K562 (cell line): ENCODE measurements around the gene CLASP1. TPM values are rescaled to one million over a fixed set of nuclear protein-coding genes. Genes with fewer than 3 reads are reported as not detected.
A peak's percentile ranks its signal among the peaks of the same experiment; 100 is the strongest.

Source experiments
- ATAC-seq: fragments of 200-7000 bp; cut with Tn5 transposase; 3 replicates; pipeline ENCODE4 v1.9.1; 2020; ENCODE audit warnings: moderate library complexity
- BruUV-seq: library from RNA; stranded (reverse); fragments of 400-500 nt; replicated peaks from 2 replicates; lab custom pipeline; 2021; lab: Mats Ljungman, UMichigan
- CTCF ChIA-PET: fragments of 300-600 bp; formaldehyde crosslinking; extraction: SDS; loops from one replicate; lab custom pipeline; 2021; ENCODE audit warnings: low intra/inter-chr PET ratio; lab: Yijun Ruan, JAX
- POLR2A ChIA-PET: fragments of 300-600, 350-650 bp; sonication (Branson Sonifier 250); formaldehyde crosslinking; extraction: SDS; loops from one replicate; lab custom pipeline; 2021; ENCODE audit warnings: antibody characterized with exemption, inconsistent platforms; lab: Yijun Ruan, JAX
- DNase-seq, 4 experiments: peaks; one replicate each; pipeline versions ENCODE4 v3.0.0 to v3.0.0-alpha.2; 2011 to 2018; ENCODE audit warnings: low spot score in 3 of 4, mixed read lengths in 3 of 4; ENCODE audit errors: extremely low read depth in 1 of 4
- FAIRE-seq: peaks from 2 replicates; lab custom pipeline; 2011; peaks lifted over from hg19 to GRCh38; lab: Jason Lieb, UNC
- H2AFZ ChIP-seq: 2 replicates; pipeline ENCODE4 v1.6.0; 2011; ENCODE audit warnings: low read depth, low read length, control low read depth, inconsistent platforms
- H3K27ac ChIP-seq: fragments of 200-600 bp; 3 replicates; pipeline ENCODE4 v1.8.0; 2011; ENCODE audit warnings: low read depth, mild to moderate bottlenecking, control low read depth, inconsistent platforms, low read length, moderate library complexity, mixed read lengths; ENCODE audit errors: extremely low read depth
- H3K27me3 ChIP-seq, 2 experiments: fragments of 300-600 bp in 1 of 2; 2 replicates in 1 of 2; 3 replicates in 1 of 2; pipeline versions ENCODE4 v1.6.0 to v1.8.0; 2011; ENCODE audit warnings: inconsistent platforms in 2 of 2, low read length in 2 of 2, mild to moderate bottlenecking in 1 of 2, mixed read lengths in 1 of 2, moderate library complexity in 1 of 2; ENCODE audit not compliant: control insufficient read depth in 2 of 2, insufficient read depth in 2 of 2
- H3K36me3 ChIP-seq: fragments of 300-600 bp; 3 replicates; pipeline ENCODE4 v1.8.0; 2011; ENCODE audit warnings: mild to moderate bottlenecking, low read length, inconsistent platforms; ENCODE audit not compliant: control insufficient read depth, insufficient read depth
- H3K4me1 ChIP-seq, 2 experiments: fragments of 200-600 bp in 1 of 2; replicated peaks in 1 of 2; 2 replicates in 1 of 2; 3 replicates in 1 of 2; pipeline versions ENCODE4 v1.5.1 to v1.8.0; 2011; ENCODE audit warnings: inconsistent platforms in 2 of 2, low read length in 2 of 2, mild to moderate bottlenecking in 1 of 2, mixed read lengths in 1 of 2, moderate library complexity in 1 of 2; ENCODE audit not compliant: control insufficient read depth in 2 of 2, insufficient read depth in 2 of 2
- H3K4me2 ChIP-seq: 2 replicates; pipeline ENCODE4 v1.6.1; 2011; ENCODE audit warnings: low read length, control low read depth, inconsistent platforms, mixed read lengths; ENCODE audit not compliant: insufficient read depth
- H3K4me3 ChIP-seq: fragments of 200-600 bp; sonication (generic), shearing (Covaris generic); 2 replicates; pipeline ENCODE4 v1.5.1; 2016; ENCODE audit warnings: control low read depth, inconsistent platforms
- H3K79me2 ChIP-seq: fragments of 200-600 bp; 3 replicates; pipeline ENCODE4 v1.8.0; 2011; ENCODE audit warnings: low read length, inconsistent platforms; ENCODE audit not compliant: control insufficient read depth, insufficient read depth
- H3K9ac ChIP-seq, 2 experiments: 2 replicates each; pipeline versions ENCODE4 v1.6.0 to v1.6.1; 2011; ENCODE audit warnings: low read depth in 2 of 2, low read length in 2 of 2, control low read depth in 1 of 2, inconsistent platforms in 1 of 2, mild to moderate bottlenecking in 1 of 2, mixed read lengths in 1 of 2; ENCODE audit not compliant: insufficient read depth in 1 of 2
- H3K9me1 ChIP-seq: one replicate; pipeline ENCODE4 v1.6.0; 2011; ENCODE audit warnings: inconsistent platforms, mild to moderate bottlenecking, low read length, moderate library complexity; ENCODE audit not compliant: control insufficient read depth, insufficient read depth
- H3K9me3 ChIP-seq: replicated peaks from 2 replicates; pipeline ENCODE4 v1.5.1; 2011; ENCODE audit warnings: low read depth, low read length, inconsistent platforms; ENCODE audit not compliant: control insufficient read depth, insufficient read depth
- H4K20me1 ChIP-seq: replicated peaks from 2 replicates; pipeline ENCODE4 v1.6.1; 2011; ENCODE audit warnings: low read length, inconsistent platforms, mixed read lengths; ENCODE audit not compliant: control insufficient read depth, insufficient read depth
- ADNP ChIP-seq: fragments of 200-800 bp; sonication (Bioruptor generic); IDR thresholded peaks from 2 replicates; pipeline ENCODE4 v1.6.1; 2016; ENCODE audit warnings: missing genetic modification characterization, missing compliant biosample characterization
- CREB1 ChIP-seq, 2 experiments: sonication (generic) in 1 of 2; formaldehyde crosslinking in 1 of 2; IDR thresholded peaks; 2 replicates each; pipeline versions ENCODE4 v1.6.1 to v1.8.0; 2012 to 2022; ENCODE audit warnings: inconsistent platforms in 1 of 2, mild to moderate bottlenecking in 1 of 2, missing genetic modification reagents in 1 of 2, moderate library complexity in 1 of 2
- ELF4 ChIP-seq: fragments of 450-650 bp; formaldehyde crosslinking; IDR thresholded peaks from 2 replicates; pipeline ENCODE4 v1.4.0; 2022; ENCODE audit warnings: missing genetic modification characterization
- FOXK1 ChIP-seq: sonication (generic); formaldehyde crosslinking; IDR thresholded peaks from 2 replicates; pipeline ENCODE4 v1.8.0; 2022; ENCODE audit warnings: missing genetic modification reagents, mild to moderate bottlenecking, borderline replicate concordance
- KLF13 ChIP-seq: fragments of 450-650 bp; IDR thresholded peaks from 2 replicates; pipeline ENCODE4 v1.6.1; 2016; ENCODE audit warnings: missing genetic modification characterization, low read depth, mild to moderate bottlenecking, missing compliant biosample characterization, moderate library complexity, borderline replicate concordance
- OTX1 ChIP-seq: fragments of 450-650 bp; formaldehyde crosslinking; IDR thresholded peaks from 2 replicates; pipeline ENCODE4 v1.4.0; 2022; ENCODE audit warnings: mild to moderate bottlenecking
- STAT5B ChIP-seq: fragments of 250-450 bp; sonication (Bioruptor Pico); IDR thresholded peaks from 2 replicates; pipeline ENCODE4 v1.8.0; 2021; ENCODE audit warnings: mild to moderate bottlenecking, inconsistent platforms
- TBL1XR1 ChIP-seq, 2 experiments: IDR thresholded peaks; 2 replicates each; pipeline ENCODE4 v1.6.1; 2012; ENCODE audit warnings: improper control_type of control experiment in 2 of 2, low read length in 2 of 2, mild to moderate bottlenecking in 1 of 2
- ZBTB2 ChIP-seq: fragments of 450-650 bp; IDR thresholded peaks from 2 replicates; pipeline ENCODE4 v1.6.1; 2016; ENCODE audit warnings: antibody characterized with exemption
- ZNF239 ChIP-seq: fragments of 250-450 bp; sonication (Bioruptor Pico); IDR thresholded peaks from 2 replicates; pipeline ENCODE4 v1.4.0; 2020; ENCODE audit warnings: mild to moderate bottlenecking
- ZNF592 ChIP-seq: fragments of 450-650 bp; IDR thresholded peaks from 2 replicates; pipeline ENCODE4 v1.6.1; 2017; ENCODE audit warnings: antibody characterized with exemption, mild to moderate bottlenecking
- WGBS: fragments of 100-300 bp; shearing (Covaris generic); methylation state at CpG from one replicate; pipeline ENCODE4 v1.1.6; 2016; ENCODE audit warnings: low coverage, mixed read lengths; ENCODE audit not compliant: insufficient coverage; ENCODE audit errors: missing lambda C conversion rate; 5-methylcytosine and 5-hydroxymethylcytosine counted together
- in situ Hi-C: fragments of 300-500 bp; cut with MboI; formaldehyde crosslinking; loops from 4 replicates; pipeline ENCODE4 v1.15.0; 2018; ENCODE audit warnings: inconsistent platforms, mixed read lengths
- intact Hi-C: fragments of 100-400 bp; cut with micrococcal nuclease; formaldehyde crosslinking; loops from 2 replicates; pipeline ENCODE4 v1.14.2; 2022
- polyA plus RNA-seq, 8 experiments: library from polyadenylated mRNA; depleted of rRNA in 4 of 8; stranded (reverse) in 5 of 8; unstranded in 3 of 8; fragments of >200 nt; fragmentation: Nextera tagmentation in 2 of 8; fragmentation: Illumina TruSeq in 1 of 8; extraction: Ambion mirVana in 2 of 8; extraction: Trizol in 1 of 8; gene quantifications; 2 replicates each; pipeline versions ENCODE4 v1.2.1 to v1.2.3, GENCODE V29; 2011 to 2014; ENCODE audit warnings: inconsistent platforms in 1 of 8, missing spikeins in 1 of 8
- total RNA-seq, 7 experiments: library from RNA; depleted of rRNA in 6 of 7; stranded (reverse); fragments of >200 nt in 6 of 7; fragmentation: Illumina TruSeq in 2 of 7; extraction: Trizol in 2 of 7; gene quantifications; 2 replicates each; pipeline versions ENCODE4 v1.2.1 to v1.2.3, GENCODE V29; 2011 to 2021; ENCODE audit warnings: low replicate concordance in 1 of 7

CLASP1 gene
- total and polyA plus RNA-seq, 9 of the 15 experiments (the other 6 are each of a cell fraction or from before 2014, with no cell fraction given) = 1.7 to 40.3 (median 20.7) TPM

- no TSS peak for BruUV-seq
- Histone ChIP-seq H3K4me3 (no peak overlapping the region), H3K4me1 (peaks cover 0 to 3% of the 10 kb centered on the region in 2 experiments; a peak in 2 of 5 replicates), H3K9ac (no peak overlapping the region), H3K79me2 (no peaks in the 10 kb centered on the region), H3K9me1 (peaks cover 5% of the 10 kb centered on the region), H3K4me2 (no peak overlapping the region), H2AFZ (no peak overlapping the region), H3K9me3 (no peaks in the 10 kb centered on the region), H3K27me3 (no peaks in the 10 kb centered on the region), H3K36me3 (peaks cover 48% of the 10 kb centered on the region; the same call in 2 of the 3 replicates), H3K27ac (no peak overlapping the region), H4K20me1 (no peaks in the 10 kb centered on the region)
- ATAC-seq = no peak
- intact Hi-C loops (no loop called here), in situ Hi-C loops (no loop called here)
- ChIA-PET CTCF (no interaction called here), POLR2A (no interaction called here)
- peak; percentile 73 for FAIRE-seq
- TF ChIP-seq ZNF239 (CRISPR knock-in tag) (no peak), TBL1XR1 (IDR thresholded peaks at IDR 0.05; ENCODE audit: low read length in 2 of 2) (no peak), FOXK1 (CRISPR knock-in tag) (no peak), CREB1 (IDR thresholded peaks at IDR 0.05) (no peak), CREB1 (CRISPR knock-in tag; IDR thresholded peaks at IDR 0.05) (no peak), OTX1 (no peak), KLF13 (tag) (no peak)
- DNase-seq = no peak
Observed at GRCh38 chr2:121368836-121369235, 280.4 kb downstream of the CLASP1 start.

- in situ Hi-C loops (no loop called here), intact Hi-C loops (no loop called here)
- Histone ChIP-seq H3K27ac (no peak overlapping the region), H3K4me1 (peaks cover 0 to 3% of the 10 kb centered on the region in 2 experiments; a peak in 2 of 5 replicates), H3K9ac (no peak overlapping the region), H3K79me2 (no peaks in the 10 kb centered on the region), H3K9me3 (no peaks in the 10 kb centered on the region), H3K4me2 (no peak overlapping the region), H3K9me1 (peaks cover 5% of the 10 kb centered on the region), H3K4me3 (no peak overlapping the region), H3K27me3 (no peaks in the 10 kb centered on the region), H3K36me3 (peaks cover 52% of the 10 kb centered on the region; the same call in 2 of the 3 replicates), H4K20me1 (no peaks in the 10 kb centered on the region), H2AFZ (no peak overlapping the region)
- ChIA-PET POLR2A (interaction anchor here (2.5 kb wide), 1 partner anchor 12 kb away, joined by 12 read pairs; no protein-coding TSS in a partner anchor), CTCF (no interaction called here)
- no TSS peak for BruUV-seq
- no peak for ATAC-seq
- 90% methylated on average over 7 of the region's 7 CpGs for WGBS
- FAIRE-seq = no peak
- DNase-seq = no peak
- TF ChIP-seq STAT5B (CRISPR knock-in tag) (no peak), ELF4 (CRISPR knock-in tag) (no peak), ZNF592 (no peak), ADNP (tag) (no peak), ZBTB2 (no peak), OTX1 (no peak)
Observed at GRCh38 chr2:121368155-121368554, 281.1 kb downstream of the CLASP1 start.
